Ovary (tissue), 3 donors: ENCODE data around the gene AGBL5.

ENCODE experiments used
- EP300 ChIP-seq: sonication (generic); formaldehyde crosslinking; IDR thresholded peaks from one replicate; pipeline ENCODE4 v1.6.1; 2017; ENCODE audit warnings: antibody characterized with exemption
- POLR2A ChIP-seq: fragments of 450-650 bp; IDR thresholded peaks from one replicate; pipeline ENCODE4 v1.6.1; 2017; ENCODE audit warnings: antibody characterized with exemption, mild to moderate bottlenecking, moderate library complexity
- TF ChIP-seq, protein P1 (sequence below), 3 donors: fragments of 450-650 bp in 2 of 3; fragments of 200-600 bp in 1 of 3; IDR thresholded peaks; one replicate each; pipeline versions ENCODE4 v1.5.1 to v1.8.0; 2016 to 2022; ENCODE audit warnings: antibody characterized with exemption in 3 of 3, mild to moderate bottlenecking in 1 of 3
- donor health status: DM: no; HTN: no; CAD: no.

- TF ChIP-seq POLR2A (no peak), EP300 (no peak)
- TF ChIP-seq, protein P1, sequence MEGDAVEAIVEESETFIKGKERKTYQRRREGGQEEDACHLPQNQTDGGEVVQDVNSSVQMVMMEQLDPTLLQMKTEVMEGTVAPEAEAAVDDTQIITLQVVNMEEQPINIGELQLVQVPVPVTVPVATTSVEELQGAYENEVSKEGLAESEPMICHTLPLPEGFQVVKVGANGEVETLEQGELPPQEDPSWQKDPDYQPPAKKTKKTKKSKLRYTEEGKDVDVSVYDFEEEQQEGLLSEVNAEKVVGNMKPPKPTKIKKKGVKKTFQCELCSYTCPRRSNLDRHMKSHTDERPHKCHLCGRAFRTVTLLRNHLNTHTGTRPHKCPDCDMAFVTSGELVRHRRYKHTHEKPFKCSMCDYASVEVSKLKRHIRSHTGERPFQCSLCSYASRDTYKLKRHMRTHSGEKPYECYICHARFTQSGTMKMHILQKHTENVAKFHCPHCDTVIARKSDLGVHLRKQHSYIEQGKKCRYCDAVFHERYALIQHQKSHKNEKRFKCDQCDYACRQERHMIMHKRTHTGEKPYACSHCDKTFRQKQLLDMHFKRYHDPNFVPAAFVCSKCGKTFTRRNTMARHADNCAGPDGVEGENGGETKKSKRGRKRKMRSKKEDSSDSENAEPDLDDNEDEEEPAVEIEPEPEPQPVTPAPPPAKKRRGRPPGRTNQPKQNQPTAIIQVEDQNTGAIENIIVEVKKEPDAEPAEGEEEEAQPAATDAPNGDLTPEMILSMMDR (IDR thresholded peaks at IDR 0.05), result no peak
Observed at GRCh38 chr2:27069961-27070618, 18.6 kb downstream of the AGBL5 start.
